ENCODE data around the gene SLC24A3. TPM values are rescaled to one million over a fixed set of nuclear protein-coding genes. Genes with fewer than 3 reads are reported as not detected.

SLC24A3 gene
- total RNA-seq, 1 experiment from 2014 or later, result not detected

- no peak overlapping the region for H2AFZ ChIP-seq
- no peaks in the 10 kb centered on the region for H3K9me2 ChIP-seq (ENCODE audit: insufficient read depth)
- intact Hi-C loops (cut with micrococcal nuclease; ENCODE audit: unreplicated experiment), result no loop called here
- no peaks in the 10 kb centered on the region for H3K79me2 ChIP-seq (ENCODE audit: low read depth)
- ChIA-PET CTCF (no interaction called here), POLR2A (ENCODE audit: unreplicated experiment) (no interaction called here)
- no peaks in the 10 kb centered on the region; the same call in 1 of the 2 replicates for H3K9me3 ChIP-seq (ENCODE audit: insufficient read depth, low read depth)
- H3F3A ChIP-seq (ENCODE audit: insufficient read depth, low read depth), result no peaks in the 10 kb centered on the region
- BruUV-seq (replicated peaks), result no TSS peak
- H3K4me3 ChIP-seq, result no peak overlapping the region
- peaks cover 68% of the 10 kb centered on the region for H3K27me3 ChIP-seq (ENCODE audit: insufficient read depth, low read depth)
- H4K20me1 ChIP-seq (ENCODE audit: insufficient read depth), result no peaks in the 10 kb centered on the region
- H3K4me2 ChIP-seq, result no peak overlapping the region
- no peak overlapping the region for H3K27ac ChIP-seq
- no peak for TF ChIP-seq CTCF (conservative IDR thresholded peaks at IDR 0.05)
- no peak for TF ChIP-seq EZH2 (IDR thresholded peaks at IDR 0.05; ENCODE audit: low read depth)
- no peaks in the 10 kb centered on the region for H3K4me1 ChIP-seq (replicated peaks; ENCODE audit: insufficient read depth)
- no peaks in the 10 kb centered on the region for H3K36me3 ChIP-seq (ENCODE audit: low read depth)
- no peak for DNase-seq
Observed at GRCh38 chr20:19423097-19423899, 210.9 kb downstream of the SLC24A3 start.

DNA sequence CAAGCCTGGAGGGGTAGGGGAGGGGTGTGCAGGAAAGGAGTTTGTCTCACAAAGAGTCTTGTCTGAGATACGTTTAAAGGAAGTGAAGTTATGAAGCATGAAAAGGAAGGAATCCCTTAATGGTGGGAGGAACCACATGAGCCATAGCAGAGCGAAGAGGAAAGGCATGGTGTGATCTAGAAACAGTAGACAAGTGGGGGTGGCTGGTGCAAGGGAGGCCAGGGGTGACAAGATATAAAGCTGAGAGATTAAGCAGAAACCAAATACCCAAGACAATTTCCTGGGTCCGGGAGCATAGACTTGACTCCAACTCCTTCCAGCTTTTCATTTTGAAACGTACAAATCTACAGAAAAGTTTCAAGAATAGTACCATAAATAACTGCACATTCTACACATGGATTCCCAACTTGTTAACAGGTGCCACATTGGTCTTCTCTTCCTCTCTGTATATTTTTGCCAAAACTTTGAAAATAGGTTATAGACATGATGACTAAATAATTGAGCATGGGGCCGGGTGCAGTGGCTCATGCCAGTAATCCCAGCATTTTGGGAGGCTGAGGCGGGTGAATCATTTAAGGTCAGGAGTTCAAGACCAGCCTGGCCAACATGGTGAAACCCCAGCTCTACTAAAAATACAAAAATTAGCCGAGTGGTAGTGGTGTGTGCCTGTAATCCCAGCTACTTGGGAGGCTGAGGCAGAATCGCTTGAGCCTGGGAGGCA, 211.6 kb downstream of the SLC24A3 start:
- no peak overlapping the region for H3K27ac ChIP-seq
- no peak for DNase-seq
- H3K27me3 ChIP-seq (ENCODE audit: insufficient read depth, low read depth), result peaks cover 76% of the 10 kb centered on the region
- H3K79me2 ChIP-seq (ENCODE audit: low read depth), result no peaks in the 10 kb centered on the region
- H3F3A ChIP-seq (ENCODE audit: insufficient read depth, low read depth), result no peaks in the 10 kb centered on the region
- H3K4me1 ChIP-seq (replicated peaks; ENCODE audit: insufficient read depth), result no peaks in the 10 kb centered on the region
- no peak overlapping the region for H2AFZ ChIP-seq
- intact Hi-C loops (cut with micrococcal nuclease; ENCODE audit: unreplicated experiment), result no loop called here
- no peaks in the 10 kb centered on the region for H3K36me3 ChIP-seq (ENCODE audit: low read depth)
- ChIA-PET CTCF (no interaction called here), POLR2A (ENCODE audit: unreplicated experiment) (no interaction called here)
- no peaks in the 10 kb centered on the region for H3K9me3 ChIP-seq (ENCODE audit: insufficient read depth, low read depth)
- no peaks in the 10 kb centered on the region for H4K20me1 ChIP-seq (ENCODE audit: insufficient read depth)
- no peak overlapping the region for H3K4me2 ChIP-seq
- TF ChIP-seq CTCF (conservative IDR thresholded peaks at IDR 0.05) (no peak), EZH2 (IDR thresholded peaks at IDR 0.05; ENCODE audit: low read depth) (no peak)
- no peak overlapping the region for H3K4me3 ChIP-seq
- H3K9me2 ChIP-seq (ENCODE audit: insufficient read depth), result no peaks in the 10 kb centered on the region
- no TSS peak for BruUV-seq (replicated peaks)

- POLR2A ChIA-PET (ENCODE audit: unreplicated experiment), result no interaction called here
- no peaks in the 10 kb centered on the region for H3K79me2 ChIP-seq (ENCODE audit: low read depth)
- H3K9me2 ChIP-seq (ENCODE audit: insufficient read depth), result no peaks in the 10 kb centered on the region
- intact Hi-C loops (cut with micrococcal nuclease; ENCODE audit: unreplicated experiment), result no loop called here
- no peak overlapping the region for H3K4me3 ChIP-seq
- no peak overlapping the region for H2AFZ ChIP-seq
- H3K4me1 ChIP-seq (replicated peaks; ENCODE audit: insufficient read depth), result no peaks in the 10 kb centered on the region
- H3K9me3 ChIP-seq (ENCODE audit: insufficient read depth, low read depth), result no peaks in the 10 kb centered on the region
- TF ChIP-seq EZH2 (IDR thresholded peaks at IDR 0.05; ENCODE audit: low read depth) (no peak), CTCF (conservative IDR thresholded peaks at IDR 0.05) (no peak)
- no TSS peak for BruUV-seq (replicated peaks)
- H3K36me3 ChIP-seq (ENCODE audit: low read depth), result no peaks in the 10 kb centered on the region
- no peak for DNase-seq
- H3K27me3 ChIP-seq (ENCODE audit: insufficient read depth, low read depth), result peaks cover 93% of the 10 kb centered on the region
- CTCF ChIA-PET, result no interaction called here
- H3F3A ChIP-seq (ENCODE audit: insufficient read depth, low read depth), result no peaks in the 10 kb centered on the region
- no peak overlapping the region for H3K4me2 ChIP-seq
- no peak overlapping the region for H3K27ac ChIP-seq
- no peaks in the 10 kb centered on the region for H4K20me1 ChIP-seq (ENCODE audit: insufficient read depth)
Observed at GRCh38 chr20:19426356-19426755, 213.9 kb downstream of the SLC24A3 start.

Data from PC-9 (cell line).